Esophagus muscularis mucosa (tissue), 4 donors: ENCODE results near the gene NTRK3. TPM values are rescaled to one million over a fixed set of nuclear protein-coding genes. Genes with fewer than 3 reads are reported as not detected.

Experiments used
- DNase-seq: peaks from one replicate; pipeline ENCODE4 v3.0.0-alpha.2; 2017; ENCODE audit errors: extremely low spot score
- H3K27ac ChIP-seq, 4 donors: fragments of 200-600 bp; sonication (generic); replicated peaks in 1 of 4; 1 replicate in 3 of 4; 2 replicates in 1 of 4; pipeline ENCODE4 v1.5.1; 2016 to 2019; ENCODE audit warnings: mild to moderate bottlenecking in 1 of 4
- H3K27me3 ChIP-seq, 4 donors: fragments of 200-600 bp; sonication (generic); one replicate each; pipeline versions ENCODE4 v1.5.1 to v1.6.0; 2016 to 2019
- H3K36me3 ChIP-seq, 4 donors: fragments of 200-600 bp; sonication (generic); one replicate each; pipeline ENCODE4 v1.5.1; 2016 to 2019
- H3K4me1 ChIP-seq, 4 donors: fragments of 200-600 bp; sonication (generic); one replicate each; pipeline ENCODE4 v1.5.1; 2016 to 2019
- H3K4me3 ChIP-seq, 4 donors: fragments of 200-600 bp; sonication (generic); 1 replicate in 2 of 4; 2 replicates in 2 of 4; pipeline ENCODE4 v1.5.1; 2016 to 2019; ENCODE audit warnings: mild to moderate bottlenecking in 4 of 4, moderate library complexity in 1 of 4
- H3K9me3 ChIP-seq, 4 donors: fragments of 200-600 bp; sonication (generic); 1 replicate in 3 of 4; 2 replicates in 1 of 4; pipeline ENCODE4 v1.5.1; 2016 to 2019
- EP300 ChIP-seq: sonication (generic); formaldehyde crosslinking; IDR thresholded peaks from one replicate; pipeline ENCODE4 v1.6.1; 2017; ENCODE audit warnings: antibody characterized with exemption
- POLR2A ChIP-seq: fragments of 450-650 bp; IDR thresholded peaks from one replicate; pipeline ENCODE4 v1.6.1; 2017; ENCODE audit warnings: antibody characterized with exemption, moderate library complexity, mild to moderate bottlenecking, low read depth
- POLR2AphosphoS5 ChIP-seq, 2 donors: sonication (generic); formaldehyde crosslinking; IDR thresholded peaks; one replicate each; pipeline ENCODE4 v1.6.1; 2017; ENCODE audit warnings: antibody characterized with exemption in 2 of 2
- WGBS: methylation state at CpG from one replicate; pipeline ENCODE4 v1.1.5; 2018; 5-methylcytosine and 5-hydroxymethylcytosine counted together
- intact Hi-C: fragments of 100-400 bp; cut with DNase I; formaldehyde crosslinking; loops from one replicate; pipeline ENCODE4 v1.15.1; 2023
- total RNA-seq, 4 donors: library from RNA; depleted of rRNA; stranded (reverse); fragments of >200 nt; gene quantifications; one replicate each; pipeline versions ENCODE4 v1.1.0 to v1.2.1, GENCODE V29; 2016
- TF ChIP-seq, protein P1 (sequence below), 3 experiments: fragments of 200-600 bp in 2 of 3; fragments of 450-650 bp in 1 of 3; sonication (generic) in 2 of 3; IDR thresholded peaks; one replicate each; pipeline ENCODE4 v1.5.1; 2017 to 2019; ENCODE audit warnings: antibody characterized with exemption in 3 of 3, mild to moderate bottlenecking in 2 of 3, moderate library complexity in 1 of 3

Gene NTRK3
- total RNA-seq, 4 donors from 2014 or later: 1.7 to 6.3 (median 3.0) TPM

DNA sequence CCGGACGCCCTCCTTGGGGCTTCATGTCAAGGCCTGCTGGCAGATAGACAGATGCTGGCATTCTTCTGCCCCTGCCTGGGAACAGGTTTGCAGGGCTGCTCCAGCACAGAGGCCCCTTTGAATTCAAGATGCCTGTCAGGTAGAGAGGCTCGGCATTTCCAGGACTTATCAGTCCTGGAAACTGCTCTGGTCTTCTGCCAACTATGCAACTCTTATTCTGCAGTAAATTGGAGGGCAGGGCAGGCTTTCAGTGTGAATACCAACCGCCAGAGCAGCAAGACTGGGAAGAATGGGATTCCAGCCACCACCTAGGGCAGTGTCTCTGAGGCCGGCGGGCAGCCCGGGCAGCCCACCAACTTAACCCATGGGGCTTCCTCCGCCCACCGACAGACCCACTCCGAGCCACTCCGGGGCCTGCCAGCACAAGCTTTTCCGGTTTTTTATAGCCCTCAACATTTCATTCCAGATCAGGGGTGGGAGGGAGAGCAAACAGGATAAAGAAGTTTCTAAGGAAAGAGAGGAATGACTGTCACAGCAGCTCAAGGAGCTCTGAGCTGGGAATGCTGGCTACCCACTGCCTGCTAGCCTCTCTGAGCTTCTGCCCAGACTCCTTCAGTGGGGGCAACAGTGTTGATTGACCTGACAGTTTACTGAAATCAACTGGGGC is 140.9 kb downstream of the NTRK3 start:
- H3K4me3 ChIP-seq: no peak overlapping the region
- no peak for DNase-seq
- intact Hi-C loops: no loop called here
- H3K27me3 ChIP-seq: no peaks in the 10 kb centered on the region
- H3K27ac ChIP-seq: no peak overlapping the region
- H3K9me3 ChIP-seq: no peaks in the 10 kb centered on the region
- no peaks in the 10 kb centered on the region for H3K4me1 ChIP-seq
- TF ChIP-seq EP300 (no peak), POLR2AphosphoS5 (IDR thresholded peaks at IDR 0.05) (no peak), POLR2A (no peak)
- TF ChIP-seq, protein P1, sequence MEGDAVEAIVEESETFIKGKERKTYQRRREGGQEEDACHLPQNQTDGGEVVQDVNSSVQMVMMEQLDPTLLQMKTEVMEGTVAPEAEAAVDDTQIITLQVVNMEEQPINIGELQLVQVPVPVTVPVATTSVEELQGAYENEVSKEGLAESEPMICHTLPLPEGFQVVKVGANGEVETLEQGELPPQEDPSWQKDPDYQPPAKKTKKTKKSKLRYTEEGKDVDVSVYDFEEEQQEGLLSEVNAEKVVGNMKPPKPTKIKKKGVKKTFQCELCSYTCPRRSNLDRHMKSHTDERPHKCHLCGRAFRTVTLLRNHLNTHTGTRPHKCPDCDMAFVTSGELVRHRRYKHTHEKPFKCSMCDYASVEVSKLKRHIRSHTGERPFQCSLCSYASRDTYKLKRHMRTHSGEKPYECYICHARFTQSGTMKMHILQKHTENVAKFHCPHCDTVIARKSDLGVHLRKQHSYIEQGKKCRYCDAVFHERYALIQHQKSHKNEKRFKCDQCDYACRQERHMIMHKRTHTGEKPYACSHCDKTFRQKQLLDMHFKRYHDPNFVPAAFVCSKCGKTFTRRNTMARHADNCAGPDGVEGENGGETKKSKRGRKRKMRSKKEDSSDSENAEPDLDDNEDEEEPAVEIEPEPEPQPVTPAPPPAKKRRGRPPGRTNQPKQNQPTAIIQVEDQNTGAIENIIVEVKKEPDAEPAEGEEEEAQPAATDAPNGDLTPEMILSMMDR (IDR thresholded peaks at IDR 0.05): no peak
- 66% methylated on average over 9 of the region's 12 CpGs for WGBS
- H3K36me3 ChIP-seq: no peaks in the 10 kb centered on the region

DNA sequence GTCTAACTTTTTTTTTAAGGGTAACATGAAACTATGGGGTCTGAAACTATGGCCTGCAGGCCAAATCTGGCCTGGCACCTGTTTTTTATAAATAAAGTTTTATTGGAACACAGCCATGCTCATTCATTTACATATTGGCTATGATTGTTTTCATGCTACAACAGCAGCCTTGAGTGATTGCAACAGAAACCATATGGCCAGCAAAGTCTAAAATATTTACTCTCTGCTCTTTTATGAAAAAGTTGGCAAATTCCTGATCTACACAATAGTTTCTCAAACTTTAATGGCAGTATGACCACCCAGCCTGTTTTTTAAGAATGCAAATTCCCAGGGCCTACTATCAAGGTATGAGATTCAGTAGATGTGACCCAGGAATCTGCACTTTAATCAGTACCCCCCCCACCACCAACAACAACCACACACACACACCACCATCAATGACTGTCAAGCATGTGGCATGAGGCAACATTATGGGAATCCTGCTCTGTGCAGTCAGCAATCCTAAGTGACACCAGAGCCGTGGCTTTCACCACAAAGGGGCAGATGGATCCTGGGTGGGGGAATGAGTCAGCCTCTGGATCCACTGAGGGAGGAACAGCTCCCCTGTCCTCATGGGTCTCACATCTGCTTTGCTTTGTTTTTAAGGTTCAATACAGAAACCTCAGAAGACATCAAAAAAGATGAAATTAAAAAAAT is 142.8 kb downstream of the NTRK3 start:
- WGBS: 50% methylated on average over 1 of the region's 1 CpG
- TF ChIP-seq POLR2A: no peak
- TF ChIP-seq, protein P1 (IDR thresholded peaks at IDR 0.05): no peak
- no peak for TF ChIP-seq POLR2AphosphoS5 (IDR thresholded peaks at IDR 0.05)
- no peak for TF ChIP-seq EP300

DNA sequence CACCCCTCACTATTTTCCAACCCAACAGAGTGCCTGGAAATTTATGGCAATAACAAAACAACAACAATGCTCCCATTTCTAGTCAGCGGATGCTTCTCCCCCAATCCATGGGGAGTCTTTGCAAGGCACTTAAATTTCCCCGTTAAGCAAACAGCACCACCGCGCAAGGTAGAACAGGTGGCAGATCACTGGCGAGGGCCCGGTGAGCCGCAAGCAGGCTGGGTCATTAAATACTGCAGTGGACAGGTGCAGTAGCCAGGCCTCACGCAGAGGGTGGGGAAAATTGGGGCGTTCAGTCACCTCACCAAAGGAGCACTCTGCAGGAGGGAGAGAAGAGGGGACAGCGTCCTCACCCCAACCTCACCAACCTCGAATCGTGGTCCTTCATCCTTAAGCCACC is 147.5 kb downstream of the NTRK3 start:
- no peaks in the 10 kb centered on the region for H3K4me1 ChIP-seq
- intact Hi-C loops: no loop called here
- H3K27me3 ChIP-seq: no peaks in the 10 kb centered on the region
- no peak overlapping the region for H3K4me3 ChIP-seq
- no peak overlapping the region for H3K27ac ChIP-seq
- no peaks in the 10 kb centered on the region for H3K9me3 ChIP-seq
- WGBS: 91% methylated on average over 12 of the region's 12 CpGs
- no peaks in the 10 kb centered on the region for H3K36me3 ChIP-seq
- TF ChIP-seq EP300 (no peak), POLR2AphosphoS5 (IDR thresholded peaks at IDR 0.05) (no peak), POLR2A (no peak)
- TF ChIP-seq, protein P1 (IDR thresholded peaks at IDR 0.05): no peak
- DNase-seq: no peak

More for the DNA sequence above, 142.8 kb downstream of the NTRK3 start:
- no peak overlapping the region for H3K4me3 ChIP-seq
- H3K27me3 ChIP-seq: no peaks in the 10 kb centered on the region
- H3K27ac ChIP-seq: no peak overlapping the region
- intact Hi-C loops: no loop called here
- H3K4me1 ChIP-seq: no peaks in the 10 kb centered on the region
- no peak for DNase-seq
- no peaks in the 10 kb centered on the region for H3K9me3 ChIP-seq
- H3K36me3 ChIP-seq: no peaks in the 10 kb centered on the region

DNA sequence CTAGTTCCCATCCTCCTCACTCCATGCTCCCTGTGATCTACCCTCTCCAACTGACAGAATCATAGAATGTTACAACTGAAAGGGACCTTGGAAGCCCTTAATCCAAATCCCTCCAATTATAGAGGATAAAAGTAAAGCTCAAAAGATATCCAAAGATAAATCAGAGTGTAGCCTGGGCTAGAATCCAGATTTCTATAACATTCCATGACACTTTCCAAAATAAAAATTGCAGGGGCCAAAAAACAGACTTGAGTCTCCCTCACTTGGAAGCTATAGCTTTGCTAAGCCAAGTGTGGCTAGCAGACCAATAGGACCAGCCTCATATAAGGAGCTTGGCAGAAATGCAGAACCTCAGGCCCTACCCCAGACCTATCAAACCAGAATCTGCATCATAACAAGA is 148.1 kb downstream of the NTRK3 start:
- Histone ChIP-seq H3K9me3 (no peaks in the 10 kb centered on the region), H3K4me3 (no peak overlapping the region), H3K27ac (no peak overlapping the region), H3K36me3 (no peaks in the 10 kb centered on the region), H3K4me1 (no peaks in the 10 kb centered on the region), H3K27me3 (no peaks in the 10 kb centered on the region)
- intact Hi-C loops: no loop called here
- no peak for DNase-seq
- no peak for TF ChIP-seq POLR2A
- TF ChIP-seq EP300: no peak
- TF ChIP-seq, protein P1 (IDR thresholded peaks at IDR 0.05): no peak
- no peak for TF ChIP-seq POLR2AphosphoS5 (IDR thresholded peaks at IDR 0.05)
